ENCODE data around the gene CPTP. TPM values are rescaled to one million over a fixed set of nuclear protein-coding genes. Genes with fewer than 3 reads are reported as not detected.

The CPTP gene
- total and polyA plus RNA-seq, 2 of the 13 experiments (the other 11 are each of a cell fraction or from before 2014, with no cell fraction given) = 5.5 to 9.3 TPM

DNA sequence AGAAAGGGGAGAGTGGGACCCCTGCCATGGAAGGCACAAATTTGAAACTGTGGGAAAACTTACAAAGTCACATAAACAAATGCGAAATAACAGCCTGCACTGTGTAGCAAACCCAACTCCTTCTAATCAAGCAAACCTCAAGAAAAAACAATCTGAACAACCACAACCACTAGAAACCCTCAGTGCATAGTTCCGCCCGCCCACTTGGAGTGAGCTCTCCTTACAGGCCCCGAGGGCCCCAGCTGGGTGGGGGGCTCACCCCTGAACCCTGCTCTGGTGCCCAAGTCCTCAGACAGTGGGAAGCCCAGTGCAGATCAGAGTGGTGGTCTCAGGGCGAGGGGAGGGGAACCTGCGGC, 34.7 kb downstream of the CPTP start:
- BruUV-seq (replicated peaks) = TSS peak; percentile 62
- no peaks in the 10 kb centered on the region for H4K20me1 ChIP-seq (ENCODE audit: insufficient read depth, low read length)
- peaks cover 4% of the 10 kb centered on the region for H3K79me2 ChIP-seq (ENCODE audit: insufficient read depth, low read length)
- POLR2A ChIA-PET = interaction anchor here (0.9 to 4.0 kb wide), 6 partner anchors 11 to 72 kb away, joined by 3 to 38 read pairs (median 14); partner anchors contain the start of genes AURKAIP1, CCNL2 and DVL1
- H3K27me3 ChIP-seq (ENCODE audit: control insufficient read depth in 1 of 2, insufficient read depth in 2 of 2, low read length in 2 of 2) = no peaks in the 10 kb centered on the region
- peak overlapping the region; percentile 80 for H3K9ac ChIP-seq (ENCODE audit: insufficient read depth, low read depth, low read length)
- no peak overlapping the region for H2AFZ ChIP-seq (ENCODE audit: low read length)
- in situ Hi-C loops (cut with HindIII; ENCODE audit: extremely low pct_ligation_motif_present, low pct_unique_long_range_greater_than_20kb) (no loop called here), intact Hi-C loops (cut with micrococcal nuclease; ENCODE audit: unreplicated experiment) (no loop called here)
- H3K36me3 ChIP-seq (replicated peaks in 1 of 2; ENCODE audit: control insufficient read depth in 1 of 2, insufficient read depth in 2 of 2, low read length in 2 of 2) = no peaks in the 10 kb centered on the region
- FAIRE-seq (no peak), DNase-seq (ENCODE audit: low spot score) (no peak), ATAC-seq (peak; percentile 1; the same call in 1 of the 3 replicates)
- WGBS (ENCODE audit: low lambda C conversion rate) = 38% methylated on average over 5 of the region's 6 CpGs
- peak overlapping the region; percentile 88 for H3K27ac ChIP-seq (ENCODE audit: extremely low read length, insufficient read depth, low read length)
- no peaks in the 10 kb centered on the region for H3K9me3 ChIP-seq (ENCODE audit: low read length)
- peak overlapping the region; percentile 69 to 74 (median 71) for H3K4me3 ChIP-seq (replicated peaks in 1 of 3; ENCODE audit: insufficient read depth in 1 of 3, low read depth in 2 of 3, low read length in 3 of 3)
- H3K4me1 ChIP-seq (ENCODE audit: insufficient read depth, low read length) = peaks cover 57% of the 10 kb centered on the region
- H3K4me2 ChIP-seq (ENCODE audit: low read depth, low read length) = peak overlapping the region; percentile 92
- CTCF ChIA-PET (ENCODE audit: low intra/inter-chr PET ratio, low total read pairs) = no interaction called here
- TF ChIP-seq PAWR (CRISPR knock-in tag; IDR thresholded peaks at IDR 0.05; ENCODE audit: borderline replicate concordance) (no peak), ZNF570 (CRISPR knock-in tag; IDR thresholded peaks at IDR 0.05; ENCODE audit: borderline replicate concordance) (no peak), NR3C1 (CRISPR knock-in tag; IDR thresholded peaks at IDR 0.05) (no peak), ZNF781 (CRISPR knock-in tag; IDR thresholded peaks at IDR 0.05; ENCODE audit: borderline replicate concordance, not compliant biosample characterization) (no peak), KLF15 (CRISPR knock-in tag; IDR thresholded peaks at IDR 0.05; ENCODE audit: borderline replicate concordance) (no peak), ZNF709 (CRISPR knock-in tag; IDR thresholded peaks at IDR 0.05) (peak; percentile 6; the same call in 1 of the 2 replicates), ZSCAN20 (CRISPR knock-in tag; IDR thresholded peaks at IDR 0.05; ENCODE audit: borderline replicate concordance) (no peak), SKI (IDR thresholded peaks at IDR 0.05; ENCODE audit: partially characterized antibody) (no peak), ATF7-NPFF (CRISPR knock-in tag; IDR thresholded peaks at IDR 0.05; ENCODE audit: low read depth) (0 out of 2 replicates have a peak, but pooled peaks have one; percentile 3), ZNF83 (CRISPR knock-in tag; IDR thresholded peaks at IDR 0.05; ENCODE audit: borderline replicate concordance) (no peak), ZNF564 (CRISPR knock-in tag; IDR thresholded peaks at IDR 0.05) (no peak), ZNF367 (CRISPR knock-in tag; IDR thresholded peaks at IDR 0.05; ENCODE audit: borderline replicate concordance) (no peak), ZNF737 (CRISPR knock-in tag; IDR thresholded peaks at IDR 0.05; ENCODE audit: borderline replicate concordance) (no peak), ZNF530 (CRISPR knock-in tag; IDR thresholded peaks at IDR 0.05; ENCODE audit: low read depth) (no peak), ZNF747 (CRISPR knock-in tag; IDR thresholded peaks at IDR 0.05; ENCODE audit: borderline replicate concordance) (0 out of 2 replicates have a peak, but pooled peaks have one; percentile 4), AKAP8 (CRISPR knock-in tag; IDR thresholded peaks at IDR 0.05) (no peak), SMC3 (IDR thresholded peaks at IDR 0.05; ENCODE audit: low read length) (no peak)
- TF ChIP-seq, protein P1, sequence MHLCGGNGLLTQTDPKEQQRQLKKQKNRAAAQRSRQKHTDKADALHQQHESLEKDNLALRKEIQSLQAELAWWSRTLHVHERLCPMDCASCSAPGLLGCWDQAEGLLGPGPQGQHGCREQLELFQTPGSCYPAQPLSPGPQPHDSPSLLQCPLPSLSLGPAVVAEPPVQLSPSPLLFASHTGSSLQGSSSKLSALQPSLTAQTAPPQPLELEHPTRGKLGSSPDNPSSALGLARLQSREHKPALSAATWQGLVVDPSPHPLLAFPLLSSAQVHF (CRISPR knock-in tag; IDR thresholded peaks at IDR 0.05) = no peak
- TF ChIP-seq, protein P2, sequence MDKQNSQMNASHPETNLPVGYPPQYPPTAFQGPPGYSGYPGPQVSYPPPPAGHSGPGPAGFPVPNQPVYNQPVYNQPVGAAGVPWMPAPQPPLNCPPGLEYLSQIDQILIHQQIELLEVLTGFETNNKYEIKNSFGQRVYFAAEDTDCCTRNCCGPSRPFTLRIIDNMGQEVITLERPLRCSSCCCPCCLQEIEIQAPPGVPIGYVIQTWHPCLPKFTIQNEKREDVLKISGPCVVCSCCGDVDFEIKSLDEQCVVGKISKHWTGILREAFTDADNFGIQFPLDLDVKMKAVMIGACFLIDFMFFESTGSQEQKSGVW (CRISPR knock-in tag; IDR thresholded peaks at IDR 0.05; ENCODE audit: borderline replicate concordance) = 0 out of 2 replicates have a peak, but pooled peaks have one; percentile 26
- TF ChIP-seq, protein P3, sequence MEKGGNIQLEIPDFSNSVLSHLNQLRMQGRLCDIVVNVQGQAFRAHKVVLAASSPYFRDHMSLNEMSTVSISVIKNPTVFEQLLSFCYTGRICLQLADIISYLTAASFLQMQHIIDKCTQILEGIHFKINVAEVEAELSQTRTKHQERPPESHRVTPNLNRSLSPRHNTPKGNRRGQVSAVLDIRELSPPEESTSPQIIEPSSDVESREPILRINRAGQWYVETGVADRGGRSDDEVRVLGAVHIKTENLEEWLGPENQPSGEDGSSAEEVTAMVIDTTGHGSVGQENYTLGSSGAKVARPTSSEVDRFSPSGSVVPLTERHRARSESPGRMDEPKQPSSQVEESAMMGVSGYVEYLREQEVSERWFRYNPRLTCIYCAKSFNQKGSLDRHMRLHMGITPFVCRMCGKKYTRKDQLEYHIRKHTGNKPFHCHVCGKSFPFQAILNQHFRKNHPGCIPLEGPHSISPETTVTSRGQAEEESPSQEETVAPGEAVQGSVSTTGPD (CRISPR knock-in tag; IDR thresholded peaks at IDR 0.05) = no peak
- TF ChIP-seq, protein P4, sequence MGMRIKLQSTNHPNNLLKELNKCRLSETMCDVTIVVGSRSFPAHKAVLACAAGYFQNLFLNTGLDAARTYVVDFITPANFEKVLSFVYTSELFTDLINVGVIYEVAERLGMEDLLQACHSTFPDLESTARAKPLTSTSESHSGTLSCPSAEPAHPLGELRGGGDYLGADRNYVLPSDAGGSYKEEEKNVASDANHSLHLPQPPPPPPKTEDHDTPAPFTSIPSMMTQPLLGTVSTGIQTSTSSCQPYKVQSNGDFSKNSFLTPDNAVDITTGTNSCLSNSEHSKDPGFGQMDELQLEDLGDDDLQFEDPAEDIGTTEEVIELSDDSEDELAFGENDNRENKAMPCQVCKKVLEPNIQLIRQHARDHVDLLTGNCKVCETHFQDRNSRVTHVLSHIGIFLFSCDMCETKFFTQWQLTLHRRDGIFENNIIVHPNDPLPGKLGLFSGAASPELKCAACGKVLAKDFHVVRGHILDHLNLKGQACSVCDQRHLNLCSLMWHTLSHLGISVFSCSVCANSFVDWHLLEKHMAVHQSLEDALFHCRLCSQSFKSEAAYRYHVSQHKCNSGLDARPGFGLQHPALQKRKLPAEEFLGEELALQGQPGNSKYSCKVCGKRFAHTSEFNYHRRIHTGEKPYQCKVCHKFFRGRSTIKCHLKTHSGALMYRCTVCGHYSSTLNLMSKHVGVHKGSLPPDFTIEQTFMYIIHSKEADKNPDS (CRISPR knock-in tag; IDR thresholded peaks at IDR 0.05) = no peak
